GM13976 (cell line): ENCODE results near the gene POR.

Source experiments
- DNase-seq: peaks from one replicate; pipeline ENCODE4 v3.0.0; 2012; ENCODE audit warnings: low spot score
- in situ Hi-C: fragments of 300-500 bp; cut with MboI; formaldehyde crosslinking; loops from one replicate; pipeline ENCODE4 v1.12.0; 2022; ENCODE audit warnings: low sequenced_read_pairs, mixed read lengths, inconsistent platforms; ENCODE audit not compliant: unreplicated experiment
- TF ChIP-seq, protein P1 (sequence below): IDR thresholded peaks from 2 replicates; pipeline ENCODE4 v1.5.1; 2012; ENCODE audit warnings: borderline replicate concordance, mild to moderate bottlenecking; ENCODE audit not compliant: insufficient read depth; ENCODE audit errors: extremely low read depth, missing control alignments, control extremely low read depth

Gene POR

DNA sequence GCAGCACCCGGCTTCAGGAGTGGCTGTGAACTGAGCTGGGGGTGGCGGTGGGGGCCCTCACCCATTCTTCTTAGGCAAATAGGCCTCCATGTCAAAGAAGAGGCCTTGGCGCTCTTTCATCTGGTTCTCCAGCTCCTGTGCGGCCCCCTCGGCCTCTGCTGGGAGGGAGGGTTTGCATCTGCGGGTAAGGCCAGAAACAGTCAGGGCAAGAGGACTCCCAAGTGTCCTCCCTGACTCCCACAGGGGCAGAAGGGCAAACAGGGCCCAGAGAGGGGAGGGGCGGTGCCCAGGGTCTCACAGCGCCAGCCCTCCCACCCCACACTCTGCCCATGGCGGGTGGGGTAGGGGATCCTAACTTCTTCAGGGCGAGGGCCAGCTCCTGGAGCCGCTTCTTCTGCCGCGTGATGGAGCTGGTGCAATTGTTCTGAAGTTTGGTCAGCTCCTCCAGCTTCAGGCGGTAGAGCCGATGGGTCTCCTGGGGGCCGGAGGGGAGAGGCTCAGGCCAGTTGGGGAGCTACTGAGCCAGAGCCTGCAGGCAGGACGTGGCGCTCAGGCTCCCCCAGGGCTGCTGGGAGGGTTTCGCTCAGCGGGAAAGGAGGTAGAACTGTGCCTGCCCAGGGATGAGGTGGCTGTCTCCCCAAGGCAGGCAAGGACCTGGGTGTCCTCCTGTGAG, 77.3 kb downstream of the POR start:
- in situ Hi-C loops, result no loop called here
- DNase-seq, result no peak
- TF ChIP-seq, protein P1, sequence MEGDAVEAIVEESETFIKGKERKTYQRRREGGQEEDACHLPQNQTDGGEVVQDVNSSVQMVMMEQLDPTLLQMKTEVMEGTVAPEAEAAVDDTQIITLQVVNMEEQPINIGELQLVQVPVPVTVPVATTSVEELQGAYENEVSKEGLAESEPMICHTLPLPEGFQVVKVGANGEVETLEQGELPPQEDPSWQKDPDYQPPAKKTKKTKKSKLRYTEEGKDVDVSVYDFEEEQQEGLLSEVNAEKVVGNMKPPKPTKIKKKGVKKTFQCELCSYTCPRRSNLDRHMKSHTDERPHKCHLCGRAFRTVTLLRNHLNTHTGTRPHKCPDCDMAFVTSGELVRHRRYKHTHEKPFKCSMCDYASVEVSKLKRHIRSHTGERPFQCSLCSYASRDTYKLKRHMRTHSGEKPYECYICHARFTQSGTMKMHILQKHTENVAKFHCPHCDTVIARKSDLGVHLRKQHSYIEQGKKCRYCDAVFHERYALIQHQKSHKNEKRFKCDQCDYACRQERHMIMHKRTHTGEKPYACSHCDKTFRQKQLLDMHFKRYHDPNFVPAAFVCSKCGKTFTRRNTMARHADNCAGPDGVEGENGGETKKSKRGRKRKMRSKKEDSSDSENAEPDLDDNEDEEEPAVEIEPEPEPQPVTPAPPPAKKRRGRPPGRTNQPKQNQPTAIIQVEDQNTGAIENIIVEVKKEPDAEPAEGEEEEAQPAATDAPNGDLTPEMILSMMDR, result no peak

DNA sequence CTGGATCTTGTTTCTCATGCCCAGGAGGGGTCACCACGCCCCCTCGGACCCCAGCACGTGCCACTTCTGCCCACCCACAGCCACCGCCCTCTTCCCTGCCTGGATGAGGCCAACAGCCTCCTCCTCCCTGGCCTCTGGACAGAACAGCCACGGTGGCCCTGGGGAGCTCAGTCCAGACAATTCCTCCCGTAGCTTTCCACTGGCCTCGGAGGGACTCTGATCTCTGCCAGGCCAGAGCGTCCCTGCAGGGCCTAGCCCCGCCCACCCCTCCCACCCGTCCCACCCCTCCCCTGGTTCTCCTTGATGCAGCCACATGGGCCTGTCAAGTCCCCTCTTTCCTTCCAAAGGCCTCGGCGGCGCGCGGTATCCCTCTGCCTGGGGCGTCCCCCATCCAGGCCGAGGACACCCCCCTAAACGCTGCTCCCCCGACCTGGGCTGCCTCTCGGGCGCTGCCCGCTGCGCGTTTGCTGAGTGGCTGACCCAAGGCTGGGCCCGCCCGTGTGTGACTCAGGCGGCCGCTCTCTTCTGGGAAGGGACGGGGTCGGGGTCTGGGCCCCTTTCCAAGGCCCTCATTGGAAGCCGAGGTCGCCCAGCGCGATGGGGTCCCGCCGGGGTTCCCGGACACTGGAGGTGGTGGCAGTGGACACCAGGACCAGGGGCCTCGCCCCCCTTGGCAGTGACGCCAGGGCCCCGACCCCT, 78.9 kb downstream of the POR start:
- peak; percentile 77 for DNase-seq
- in situ Hi-C loops, result no loop called here
- TF ChIP-seq, protein P1, result no peak

DNA sequence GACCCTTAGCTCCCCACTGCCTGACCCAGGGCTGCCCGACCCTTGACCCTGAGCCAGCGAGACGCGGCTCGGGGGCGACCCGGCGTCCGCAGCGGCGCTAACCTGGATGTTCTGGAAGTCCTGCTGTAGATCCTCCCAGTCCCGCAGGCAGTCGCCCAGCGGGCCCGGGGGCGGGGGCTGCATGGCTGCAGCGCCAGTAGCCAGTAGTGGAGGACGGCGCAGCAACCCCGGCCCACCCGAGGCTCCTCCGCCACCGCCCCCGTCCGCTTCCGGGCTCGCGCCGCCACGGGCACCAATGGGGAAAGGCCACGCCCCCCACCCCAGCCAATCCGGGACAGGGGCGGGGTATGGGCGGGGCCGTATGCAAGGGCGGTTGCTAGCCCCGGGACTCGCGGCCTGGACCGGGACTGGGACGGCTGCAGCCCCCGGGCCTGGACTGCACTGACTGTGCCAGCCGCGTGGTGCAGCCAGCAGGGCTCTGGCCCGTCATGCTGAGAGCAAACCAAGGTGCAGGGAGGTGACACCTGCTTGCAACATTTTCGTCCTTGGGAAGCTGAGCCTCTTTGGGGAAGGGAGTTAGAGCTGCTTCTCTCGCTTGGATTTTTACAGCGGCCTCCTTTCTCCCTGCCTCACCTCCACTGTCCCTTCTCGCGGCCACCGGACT, 79.6 kb downstream of the POR start, which contains the start of gene TMEM120A:
TMEM120A (minus strand) TSS at position 208 of the 664 bp plus-strand sequence; CDS start at position 183, 25 bp downstream.
- in situ Hi-C loops, result no loop called here
- TF ChIP-seq, protein P1, result peak; percentile 2
- DNase-seq, result peak; percentile 100

DNA sequence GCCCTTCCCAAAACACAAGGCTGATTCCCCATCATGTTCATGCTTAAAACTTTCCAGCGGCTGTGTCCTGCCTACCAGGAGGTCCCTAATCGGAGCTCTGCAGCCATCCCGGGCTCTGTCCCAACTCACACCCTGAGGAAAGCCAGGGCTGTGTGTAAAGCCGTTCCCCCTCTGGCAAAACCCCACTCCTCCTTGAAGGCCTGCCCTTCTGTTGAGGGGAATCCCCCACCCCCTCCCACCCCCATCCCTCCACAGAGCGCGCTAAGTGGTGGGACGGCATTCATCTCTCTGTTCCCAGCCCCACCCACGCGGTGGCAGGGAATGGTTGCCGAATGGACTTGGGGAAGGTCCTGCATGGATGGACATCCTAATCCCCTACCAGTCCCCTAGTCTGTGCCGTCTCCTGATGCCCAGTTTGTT, 80.1 kb downstream of the POR start:
- TF ChIP-seq, protein P1, result no peak
- in situ Hi-C loops, result no loop called here
- no peak for DNase-seq

DNA sequence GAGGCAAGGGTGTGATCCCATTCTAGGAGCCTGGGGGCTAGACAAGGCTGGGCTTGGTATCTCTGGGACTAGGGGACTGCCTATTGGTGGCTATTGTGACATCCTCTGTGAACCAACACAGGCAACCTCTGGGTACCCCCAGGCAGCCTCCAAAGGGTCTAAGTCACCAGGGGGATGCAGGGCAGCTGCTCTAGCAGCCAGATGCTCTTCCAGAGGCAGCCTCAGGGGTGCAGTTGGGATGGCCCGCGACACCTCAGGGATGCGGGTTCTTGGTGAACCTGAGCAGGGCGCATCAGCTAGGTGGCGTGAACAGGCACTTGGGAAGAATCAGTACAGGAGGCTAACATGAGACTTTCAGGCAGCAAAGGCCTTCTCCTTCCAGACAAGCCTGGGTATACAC, 81.0 kb downstream of the POR start:
- no peak for DNase-seq
- in situ Hi-C loops, result no loop called here
- TF ChIP-seq, protein P1, result no peak

DNA sequence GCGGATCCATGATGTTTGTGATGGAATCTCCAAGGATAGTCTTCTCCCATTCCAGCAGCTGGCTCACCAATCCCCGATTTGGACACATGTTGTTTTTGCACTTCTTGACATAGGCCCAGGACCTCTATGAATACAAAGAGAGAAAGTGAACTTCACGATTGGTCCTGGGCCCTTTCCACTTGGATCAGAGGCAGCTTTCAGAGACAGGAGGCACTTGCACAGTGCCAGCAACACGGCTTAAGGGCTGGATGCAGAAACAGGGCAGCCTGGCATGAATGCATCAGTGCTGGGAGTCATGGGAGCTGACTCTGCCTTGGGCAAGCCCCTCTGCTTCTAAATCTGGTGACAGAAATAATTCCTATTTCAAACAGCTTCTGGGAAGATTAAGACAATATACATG, 81.5 kb downstream of the POR start:
- in situ Hi-C loops, result no loop called here
- no peak for DNase-seq
- TF ChIP-seq, protein P1, result no peak
